ENCODE data around the gene RBKS. TPM values are rescaled to one million over a fixed set of nuclear protein-coding genes. Genes with fewer than 3 reads are reported as not detected.

Gene RBKS
- total and polyA plus RNA-seq, 2 of the 13 experiments (the other 11 are each of a cell fraction or from before 2014, with no cell fraction given) = 7.7 to 8.3 TPM

DNA sequence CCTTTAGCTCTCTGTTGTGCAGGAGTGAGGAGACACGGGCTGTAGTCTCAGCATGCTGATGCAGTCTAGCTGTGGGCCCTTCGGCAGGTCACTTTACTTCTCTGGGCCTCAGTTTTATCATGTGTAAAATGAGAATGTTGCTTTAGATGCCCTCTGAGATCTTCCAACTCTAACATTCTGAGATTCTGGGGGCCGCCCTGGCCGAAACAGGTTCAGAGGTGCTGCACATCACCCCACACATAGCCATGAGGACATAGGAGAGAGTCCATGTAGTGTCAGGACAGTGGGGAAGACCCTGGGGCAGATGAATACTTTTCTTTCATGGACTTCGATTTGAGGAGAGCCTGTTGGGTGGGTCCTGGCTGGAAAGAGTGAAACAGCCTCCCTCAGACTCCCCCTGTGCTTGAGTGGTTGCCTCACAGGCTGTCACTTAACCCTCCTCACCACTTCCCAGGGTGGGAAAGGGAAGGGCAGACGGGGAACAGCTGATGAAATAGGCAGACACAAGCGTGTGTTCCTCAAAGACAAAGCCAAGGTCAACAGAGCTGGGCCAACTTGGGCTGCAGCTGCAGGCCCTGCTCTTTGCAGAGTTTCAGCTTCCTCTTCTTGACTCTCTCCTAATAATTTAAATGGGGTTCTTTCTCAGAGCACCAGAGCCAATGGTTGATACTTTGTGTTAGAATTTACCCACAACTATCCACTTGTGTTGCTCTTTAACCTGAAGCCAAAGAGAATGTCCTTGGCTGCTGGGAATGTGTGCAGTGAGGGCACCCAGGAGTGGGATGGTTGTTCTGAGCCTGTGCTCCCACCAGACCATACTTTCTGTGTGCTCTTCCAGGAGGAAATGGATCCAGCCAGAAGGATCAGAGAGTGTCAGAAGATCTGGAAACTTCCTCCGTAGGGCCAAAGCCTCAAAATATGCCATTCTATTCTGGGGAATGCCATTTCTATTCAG, 133.4 kb downstream of the RBKS start (continued):
- TF ChIP-seq ZNF672 (CRISPR knock-in tag; IDR thresholded peaks at IDR 0.05) (no peak), GATAD2A (CRISPR knock-in tag; IDR thresholded peaks at IDR 0.05) (peak; percentile 86), RBFOX2 (IDR thresholded peaks at IDR 0.05; ENCODE audit: low read depth, low read length) (no peak), SAFB2 (CRISPR knock-in tag; IDR thresholded peaks at IDR 0.05; ENCODE audit: borderline replicate concordance, low read depth) (0 out of 2 replicates have a peak, but pooled peaks have one; percentile 15), ESRRA (CRISPR knock-in tag; IDR thresholded peaks at IDR 0.05; ENCODE audit: low read depth) (0 out of 2 replicates have a peak, but pooled peaks have one; percentile 40), ZBTB7B (CRISPR knock-in tag; IDR thresholded peaks at IDR 0.05) (0 out of 2 replicates have a peak, but pooled peaks have one; percentile 17), BRCA1 (CRISPR knock-in tag; IDR thresholded peaks at IDR 0.05) (no peak), SIX4 (CRISPR knock-in tag; IDR thresholded peaks at IDR 0.05) (no peak), ZNF253 (CRISPR knock-in tag; IDR thresholded peaks at IDR 0.05; ENCODE audit: borderline replicate concordance) (no peak)
- TF ChIP-seq, protein P1, sequence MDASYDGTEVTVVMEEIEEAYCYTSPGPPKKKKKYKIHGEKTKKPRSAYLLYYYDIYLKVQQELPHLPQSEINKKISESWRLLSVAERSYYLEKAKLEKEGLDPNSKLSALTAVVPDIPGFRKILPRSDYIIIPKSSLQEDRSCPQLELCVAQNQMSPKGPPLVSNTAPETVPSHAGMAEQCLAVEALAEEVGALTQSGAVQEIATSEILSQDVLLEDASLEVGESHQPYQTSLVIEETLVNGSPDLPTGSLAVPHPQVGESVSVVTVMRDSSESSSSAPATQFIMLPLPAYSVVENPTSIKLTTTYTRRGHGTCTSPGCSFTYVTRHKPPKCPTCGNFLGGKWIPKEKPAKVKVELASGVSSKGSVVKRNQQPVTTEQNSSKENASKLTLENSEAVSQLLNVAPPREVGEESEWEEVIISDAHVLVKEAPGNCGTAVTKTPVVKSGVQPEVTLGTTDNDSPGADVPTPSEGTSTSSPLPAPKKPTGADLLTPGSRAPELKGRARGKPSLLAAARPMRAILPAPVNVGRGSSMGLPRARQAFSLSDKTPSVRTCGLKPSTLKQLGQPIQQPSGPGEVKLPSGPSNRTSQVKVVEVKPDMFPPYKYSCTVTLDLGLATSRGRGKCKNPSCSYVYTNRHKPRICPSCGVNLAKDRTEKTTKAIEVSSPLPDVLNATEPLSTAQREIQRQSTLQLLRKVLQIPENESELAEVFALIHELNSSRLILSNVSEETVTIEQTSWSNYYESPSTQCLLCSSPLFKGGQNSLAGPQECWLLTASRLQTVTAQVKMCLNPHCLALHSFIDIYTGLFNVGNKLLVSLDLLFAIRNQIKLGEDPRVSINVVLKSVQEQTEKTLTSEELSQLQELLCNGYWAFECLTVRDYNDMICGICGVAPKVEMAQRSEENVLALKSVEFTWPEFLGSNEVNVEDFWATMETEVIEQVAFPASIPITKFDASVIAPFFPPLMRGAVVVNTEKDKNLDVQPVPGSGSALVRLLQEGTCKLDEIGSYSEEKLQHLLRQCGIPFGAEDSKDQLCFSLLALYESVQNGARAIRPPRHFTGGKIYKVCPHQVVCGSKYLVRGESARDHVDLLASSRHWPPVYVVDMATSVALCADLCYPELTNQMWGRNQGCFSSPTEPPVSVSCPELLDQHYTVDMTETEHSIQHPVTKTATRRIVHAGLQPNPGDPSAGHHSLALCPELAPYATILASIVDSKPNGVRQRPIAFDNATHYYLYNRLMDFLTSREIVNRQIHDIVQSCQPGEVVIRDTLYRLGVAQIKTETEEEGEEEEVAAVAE (CRISPR knock-in tag; IDR thresholded peaks at IDR 0.05; ENCODE audit: borderline replicate concordance) = no peak
- TF ChIP-seq, protein P2, sequence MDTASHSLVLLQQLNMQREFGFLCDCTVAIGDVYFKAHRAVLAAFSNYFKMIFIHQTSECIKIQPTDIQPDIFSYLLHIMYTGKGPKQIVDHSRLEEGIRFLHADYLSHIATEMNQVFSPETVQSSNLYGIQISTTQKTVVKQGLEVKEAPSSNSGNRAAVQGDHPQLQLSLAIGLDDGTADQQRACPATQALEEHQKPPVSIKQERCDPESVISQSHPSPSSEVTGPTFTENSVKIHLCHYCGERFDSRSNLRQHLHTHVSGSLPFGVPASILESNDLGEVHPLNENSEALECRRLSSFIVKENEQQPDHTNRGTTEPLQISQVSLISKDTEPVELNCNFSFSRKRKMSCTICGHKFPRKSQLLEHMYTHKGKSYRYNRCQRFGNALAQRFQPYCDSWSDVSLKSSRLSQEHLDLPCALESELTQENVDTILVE (CRISPR knock-in tag; IDR thresholded peaks at IDR 0.05) = 0 out of 2 replicates have a peak, but pooled peaks have one; percentile 10
- TF ChIP-seq, protein P3, sequence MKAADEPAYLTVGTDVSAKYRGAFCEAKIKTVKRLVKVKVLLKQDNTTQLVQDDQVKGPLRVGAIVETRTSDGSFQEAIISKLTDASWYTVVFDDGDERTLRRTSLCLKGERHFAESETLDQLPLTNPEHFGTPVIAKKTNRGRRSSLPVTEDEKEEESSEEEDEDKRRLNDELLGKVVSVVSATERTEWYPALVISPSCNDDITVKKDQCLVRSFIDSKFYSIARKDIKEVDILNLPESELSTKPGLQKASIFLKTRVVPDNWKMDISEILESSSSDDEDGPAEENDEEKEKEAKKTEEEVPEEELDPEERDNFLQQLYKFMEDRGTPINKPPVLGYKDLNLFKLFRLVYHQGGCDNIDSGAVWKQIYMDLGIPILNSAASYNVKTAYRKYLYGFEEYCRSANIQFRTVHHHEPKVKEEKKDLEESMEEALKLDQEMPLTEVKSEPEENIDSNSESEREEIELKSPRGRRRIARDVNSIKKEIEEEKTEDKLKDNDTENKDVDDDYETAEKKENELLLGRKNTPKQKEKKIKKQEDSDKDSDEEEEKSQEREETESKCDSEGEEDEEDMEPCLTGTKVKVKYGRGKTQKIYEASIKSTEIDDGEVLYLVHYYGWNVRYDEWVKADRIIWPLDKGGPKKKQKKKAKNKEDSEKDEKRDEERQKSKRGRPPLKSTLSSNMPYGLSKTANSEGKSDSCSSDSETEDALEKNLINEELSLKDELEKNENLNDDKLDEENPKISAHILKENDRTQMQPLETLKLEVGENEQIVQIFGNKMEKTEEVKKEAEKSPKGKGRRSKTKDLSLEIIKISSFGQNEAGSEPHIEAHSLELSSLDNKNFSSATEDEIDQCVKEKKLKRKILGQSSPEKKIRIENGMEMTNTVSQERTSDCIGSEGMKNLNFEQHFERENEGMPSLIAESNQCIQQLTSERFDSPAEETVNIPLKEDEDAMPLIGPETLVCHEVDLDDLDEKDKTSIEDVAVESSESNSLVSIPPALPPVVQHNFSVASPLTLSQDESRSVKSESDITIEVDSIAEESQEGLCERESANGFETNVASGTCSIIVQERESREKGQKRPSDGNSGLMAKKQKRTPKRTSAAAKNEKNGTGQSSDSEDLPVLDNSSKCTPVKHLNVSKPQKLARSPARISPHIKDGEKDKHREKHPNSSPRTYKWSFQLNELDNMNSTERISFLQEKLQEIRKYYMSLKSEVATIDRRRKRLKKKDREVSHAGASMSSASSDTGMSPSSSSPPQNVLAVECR (CRISPR knock-in tag; IDR thresholded peaks at IDR 0.05; ENCODE audit: borderline replicate concordance) = peak; percentile 46; the same call in 1 of the 2 replicates
- TF ChIP-seq, protein P4, sequence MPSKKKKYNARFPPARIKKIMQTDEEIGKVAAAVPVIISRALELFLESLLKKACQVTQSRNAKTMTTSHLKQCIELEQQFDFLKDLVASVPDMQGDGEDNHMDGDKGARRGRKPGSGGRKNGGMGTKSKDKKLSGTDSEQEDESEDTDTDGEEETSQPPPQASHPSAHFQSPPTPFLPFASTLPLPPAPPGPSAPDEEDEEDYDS (CRISPR knock-in tag; IDR thresholded peaks at IDR 0.05) = no peak
- TF ChIP-seq, protein P5, sequence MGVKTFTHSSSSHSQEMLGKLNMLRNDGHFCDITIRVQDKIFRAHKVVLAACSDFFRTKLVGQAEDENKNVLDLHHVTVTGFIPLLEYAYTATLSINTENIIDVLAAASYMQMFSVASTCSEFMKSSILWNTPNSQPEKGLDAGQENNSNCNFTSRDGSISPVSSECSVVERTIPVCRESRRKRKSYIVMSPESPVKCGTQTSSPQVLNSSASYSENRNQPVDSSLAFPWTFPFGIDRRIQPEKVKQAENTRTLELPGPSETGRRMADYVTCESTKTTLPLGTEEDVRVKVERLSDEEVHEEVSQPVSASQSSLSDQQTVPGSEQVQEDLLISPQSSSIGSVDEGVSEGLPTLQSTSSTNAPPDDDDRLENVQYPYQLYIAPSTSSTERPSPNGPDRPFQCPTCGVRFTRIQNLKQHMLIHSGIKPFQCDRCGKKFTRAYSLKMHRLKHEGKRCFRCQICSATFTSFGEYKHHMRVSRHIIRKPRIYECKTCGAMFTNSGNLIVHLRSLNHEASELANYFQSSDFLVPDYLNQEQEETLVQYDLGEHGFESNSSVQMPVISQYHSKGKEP (CRISPR knock-in tag; IDR thresholded peaks at IDR 0.05) = no peak

Data from HepG2 (cell line).